Bronchial epithelial cell (primary cell): Measurements from ENCODE around the gene FYB1. TPM values are rescaled to one million over a fixed set of nuclear protein-coding genes. Genes with fewer than 3 reads are reported as not detected.

Source experiments
- DNase-seq: peaks from one replicate; pipeline ENCODE4 v3.0.0-alpha.2; 2010; ENCODE audit warnings: low read depth
- FAIRE-seq: peaks from 2 replicates; lab custom pipeline; 2011; peaks lifted over from hg19 to GRCh38; lab: Jason Lieb, UNC
- H3K27me3 ChIP-seq: 2 replicates; pipeline ENCODE4 v1.5.1; 2011; ENCODE audit warnings: low read length; ENCODE audit not compliant: control insufficient read depth, insufficient read depth
- H3K36me3 ChIP-seq: 2 replicates; pipeline ENCODE4 v1.5.1; 2011; ENCODE audit warnings: low read length; ENCODE audit not compliant: control insufficient read depth, insufficient read depth
- H3K4me3 ChIP-seq: 2 replicates; pipeline ENCODE4 v1.5.1; 2011; ENCODE audit warnings: mild to moderate bottlenecking, low read depth, low read length, control low read depth
- CTCF ChIP-seq: IDR thresholded peaks from 2 replicates; pipeline ENCODE4 v1.5.1; 2011; ENCODE audit warnings: mild to moderate bottlenecking, moderate library complexity, low read length, control low read depth, inconsistent platforms; ENCODE audit not compliant: insufficient read depth, severe bottlenecking
- total RNA-seq: library from RNA; depleted of rRNA; stranded (reverse); fragments of >200 nt; gene quantifications from 2 replicates; pipeline ENCODE4 v1.2.1, GENCODE V29; 2014

The FYB1 gene
- total RNA-seq, 1 donor from 2014 or later, result 0.26 TPM

- TF ChIP-seq CTCF, result no peak
- DNase-seq, result no peak
- no peak for FAIRE-seq
- Histone ChIP-seq H3K27me3 (no peaks in the 10 kb centered on the region), H3K4me3 (no peak overlapping the region), H3K36me3 (no peaks in the 10 kb centered on the region)
These were observed 5.7 kb downstream of the FYB1 start for GRCh38 chr5:39213447-39214207.

- DNase-seq (no peak), FAIRE-seq (no peak)
- Histone ChIP-seq H3K27me3 (no peaks in the 10 kb centered on the region), H3K36me3 (no peaks in the 10 kb centered on the region), H3K4me3 (no peak overlapping the region)
- TF ChIP-seq CTCF, result no peak
These were observed 7.6 kb downstream of the FYB1 start for GRCh38 chr5:39211773-39212172.

GRCh38 chr5:39209924-39210323 lies 9.4 kb downstream of the FYB1 start:
- no peak for TF ChIP-seq CTCF
- no peak for DNase-seq
- FAIRE-seq, result no peak
- Histone ChIP-seq H3K36me3 (no peaks in the 10 kb centered on the region), H3K4me3 (no peak overlapping the region), H3K27me3 (no peaks in the 10 kb centered on the region)

GRCh38 chr5:39208471-39208870 lies 10.9 kb downstream of the FYB1 start:
- FAIRE-seq (no peak), DNase-seq (no peak)
- Histone ChIP-seq H3K27me3 (no peaks in the 10 kb centered on the region), H3K4me3 (no peak overlapping the region), H3K36me3 (no peaks in the 10 kb centered on the region)
- no peak for TF ChIP-seq CTCF

- DNase-seq (no peak), FAIRE-seq (no peak)
- Histone ChIP-seq H3K36me3 (no peaks in the 10 kb centered on the region), H3K4me3 (no peak overlapping the region), H3K27me3 (no peaks in the 10 kb centered on the region)
- TF ChIP-seq CTCF, result no peak
These were observed 11.9 kb downstream of the FYB1 start for GRCh38 chr5:39207345-39208045.
